H1 (cell line): ENCODE results near the gene LRRC28. TPM values are rescaled to one million over a fixed set of nuclear protein-coding genes. Genes with fewer than 3 reads are reported as not detected.

ENCODE experiments used
- ATF2 ChIP-seq: IDR thresholded peaks from 2 replicates; pipeline ENCODE4 v1.6.1; 2012; ENCODE audit warnings: low read length, inconsistent platforms
- SAP30 ChIP-seq: fragments of 300-600 bp; sonication (generic); IDR thresholded peaks from 2 replicates; pipeline ENCODE4 v1.7.1; 2012; ENCODE audit warnings: low read length, moderate library complexity, mild to moderate bottlenecking, inconsistent platforms; ENCODE audit not compliant: insufficient read depth, insufficient replicate concordance
- polyA plus RNA-seq, 7 experiments: library from polyadenylated mRNA; depleted of rRNA in 3 of 7; stranded (reverse) in 5 of 7; unstranded in 2 of 7; fragments of >200 nt in 5 of 7; fragments of 200-250 nt in 2 of 7; gene quantifications; 1 replicate in 5 of 7; 2 replicates in 1 of 7; 4 replicates in 1 of 7; pipeline versions ENCODE4 v1.2.1 to v1.2.3, GENCODE V29; 2011 to 2013; ENCODE audit warnings: missing spikeins in 2 of 7, mixed read lengths in 2 of 7
- total RNA-seq: library from RNA; stranded (reverse); fragmentation: NEBNext Ultra II Directional; extraction: Animal tissue kit (Norgen Biotek cat#: 25700); gene quantifications from 2 replicates; pipeline ENCODE4 v1.2.1, GENCODE V29; 2021

LRRC28 gene
- total and polyA plus RNA-seq, 2 of the 8 experiments (the other 6 are each of a cell fraction or from before 2014, with no cell fraction given) = 20.2 to 23.3 TPM

- no peak for TF ChIP-seq SAP30
- no peak for TF ChIP-seq ATF2
- TF ChIP-seq, all 59 proteins: peak for 0
Measured at GRCh38 chr15:99253381-99254090, 2.3 kb downstream of the LRRC28 start (continued).
